Measurements from ENCODE around the gene SH2D1A. TPM values are rescaled to one million over a fixed set of nuclear protein-coding genes. Genes with fewer than 3 reads are reported as not detected.

Gene SH2D1A
- total RNA-seq, 1 experiment from 2014 or later, result not detected

- H4K8ac ChIP-seq (replicated peaks; ENCODE audit: insufficient read length, low read depth, low read length), result no peak overlapping the region
- H3K23ac ChIP-seq (ENCODE audit: insufficient read length, low read depth, low read length), result no peak overlapping the region
- H3K79me2 ChIP-seq (ENCODE audit: insufficient read depth, low read length), result no peaks in the 10 kb centered on the region
- no peaks in the 10 kb centered on the region for H4K20me1 ChIP-seq (ENCODE audit: control insufficient read depth, insufficient read depth, insufficient read length)
- no peaks in the 10 kb centered on the region for H3K36me3 Mint-ChIP-seq (ENCODE audit: insufficient read depth in 1 of 3, low read depth in 3 of 3)
- no peak overlapping the region for H2AK5ac ChIP-seq (ENCODE audit: insufficient read length, low read length)
- no peak overlapping the region for H3K4me2 ChIP-seq (ENCODE audit: insufficient read depth, insufficient read length, low read length)
- H3K79me1 ChIP-seq (ENCODE audit: insufficient read depth, low read depth, low read length, poor library complexity, severe bottlenecking), result no peaks in the 10 kb centered on the region
- H3K4me1 ChIP-seq (ENCODE audit: insufficient read depth, low read length), result no peaks in the 10 kb centered on the region
- H3K9ac ChIP-seq (ENCODE audit: extremely low read depth, insufficient read length, low read length), result no peak overlapping the region
- H2BK15ac ChIP-seq (ENCODE audit: low read depth, low read length), result no peak overlapping the region
- H3K27ac Mint-ChIP-seq, result no peak overlapping the region; a peak in 1 of 7 replicates
- no peak overlapping the region for H2BK20ac ChIP-seq (ENCODE audit: low read depth, low read length, poor library complexity, severe bottlenecking)
- no peak for TF ChIP-seq CTCF (conservative IDR thresholded peaks at IDR 0.05)
- no peak overlapping the region for H3K27ac ChIP-seq (ENCODE audit: insufficient read length, low read depth, low read length)
- no peak for DNase-seq
- H4K91ac ChIP-seq (ENCODE audit: insufficient read length, low read depth, low read length), result no peak overlapping the region
- H3K9me3 Mint-ChIP-seq, result no peaks in the 10 kb centered on the region
- no peak overlapping the region for H3T11ph ChIP-seq (ENCODE audit: low read length)
- no peak overlapping the region for H2BK12ac ChIP-seq (ENCODE audit: insufficient read length, low read depth, low read length)
- no peaks in the 10 kb centered on the region for H3K9me3 ChIP-seq (ENCODE audit: control insufficient read depth, low read depth, low read length)
- no peak overlapping the region for H4K5ac ChIP-seq (ENCODE audit: insufficient read length, low read depth, low read length)
- no peak overlapping the region for H2BK120ac ChIP-seq (ENCODE audit: low read depth, low read length, poor library complexity, severe bottlenecking)
- H2AFZ ChIP-seq (ENCODE audit: low read length), result no peak overlapping the region
- WGBS (ENCODE audit: extremely low coverage, insufficient read length, low lambda C conversion rate), result no CpG with 5 or more reads among the region's 3 CpGs
- no peaks in the 10 kb centered on the region for H3K27me3 Mint-ChIP-seq (ENCODE audit: low read depth)
- H3K4ac ChIP-seq (ENCODE audit: low read depth, low read length), result no peak overlapping the region
- no peak overlapping the region for H2BK5ac ChIP-seq (ENCODE audit: insufficient read length, low read length)
- H3K56ac ChIP-seq (ENCODE audit: insufficient read length, low read depth, low read length), result no peak overlapping the region
- H3K4me3 Mint-ChIP-seq, result no peak overlapping the region
- no peak overlapping the region for H3K14ac ChIP-seq (ENCODE audit: insufficient read depth, low read length)
- H3K4me1 Mint-ChIP-seq, result peaks cover 0 to 4% of the 10 kb centered on the region in 2 experiments; a peak in 1 of 4 replicates
- no peaks in the 10 kb centered on the region for H3K23me2 ChIP-seq (ENCODE audit: insufficient read length, low read depth, low read length, poor library complexity, severe bottlenecking)
- no peak overlapping the region for H3K18ac ChIP-seq (ENCODE audit: insufficient read length, low read depth, low read length)
- H3K27me3 ChIP-seq (ENCODE audit: insufficient read depth, low read length), result no peaks in the 10 kb centered on the region
These were observed 47.3 kb downstream of the SH2D1A start for GRCh38 chrX:124393659-124394058.

All from H9 (cell line).